GM21390 (cell line): ENCODE data around the gene PERM1.

Experiments used
- ATAC-seq: cut with Tn5 transposase; IDR thresholded peaks from one replicate; pipeline ENCODE4 v1.9.1; 2021; ENCODE audit not compliant: unreplicated experiment

Gene PERM1

GRCh38 chr1:966135-966703 is 15.7 kb downstream of the PERM1 start, which contains the start of gene PLEKHN1:
PLEKHN1 (plus strand) TSS chr1:966482; CDS start chr1:966532, 50 bp downstream.
- peak; percentile 21 for ATAC-seq

DNA sequence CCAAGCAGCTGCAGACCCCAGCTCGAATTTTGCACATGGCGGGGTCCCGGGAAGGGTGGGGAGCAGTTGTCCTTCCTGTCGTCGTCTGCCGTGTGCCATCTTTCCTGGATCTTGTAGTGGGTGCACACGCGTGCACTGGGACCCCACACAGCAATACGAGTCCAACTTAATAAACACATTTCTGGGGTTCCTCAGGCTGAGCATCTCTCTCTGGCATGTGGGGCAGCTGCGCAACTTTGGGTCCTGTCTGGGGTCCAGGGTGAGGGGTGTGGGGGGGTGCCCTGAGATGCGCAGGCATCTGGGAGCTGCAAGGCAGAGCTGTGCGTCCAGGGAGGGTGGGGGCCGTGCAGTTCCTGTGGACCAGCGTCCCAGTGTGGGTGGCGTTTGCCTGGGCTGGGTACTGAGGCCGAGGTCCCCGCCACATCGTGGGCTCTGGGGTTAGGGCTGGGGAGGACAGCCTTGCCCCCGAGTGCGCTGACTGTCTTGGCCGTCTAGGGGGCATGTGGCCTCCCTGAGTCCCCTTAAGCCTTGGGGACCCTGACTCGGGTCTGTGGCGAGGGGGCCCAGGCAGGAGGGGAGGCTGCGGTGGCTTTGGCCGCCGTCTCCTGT is 16.3 kb downstream of the PERM1 start:
- no peak for ATAC-seq

GRCh38 chr1:964691-965525 is 17.0 kb downstream of the PERM1 start:
- no peak for ATAC-seq

GRCh38 chr1:963746-964525 is 18.0 kb downstream of the PERM1 start:
- no peak for ATAC-seq

DNA sequence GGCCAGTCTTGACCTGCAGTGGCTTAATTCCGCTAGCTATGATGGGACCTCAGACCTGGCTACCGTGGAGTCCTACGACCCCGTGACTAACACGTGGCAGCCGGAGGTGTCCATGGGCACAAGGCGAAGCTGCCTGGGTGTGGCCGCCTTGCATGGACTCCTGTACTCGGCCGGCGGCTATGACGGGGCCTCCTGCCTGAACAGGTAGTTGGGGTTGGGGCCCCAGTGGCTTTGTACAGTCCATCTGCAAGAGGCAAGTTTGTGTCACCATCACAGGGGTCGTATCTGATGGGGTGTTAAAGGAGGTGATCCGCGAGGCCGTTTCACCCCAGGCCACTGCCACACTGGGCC is 18.6 kb downstream of the PERM1 start:
- ATAC-seq, result no peak

GRCh38 chr1:962381-963300 is 19.3 kb downstream of the PERM1 start:
- no peak for ATAC-seq

DNA sequence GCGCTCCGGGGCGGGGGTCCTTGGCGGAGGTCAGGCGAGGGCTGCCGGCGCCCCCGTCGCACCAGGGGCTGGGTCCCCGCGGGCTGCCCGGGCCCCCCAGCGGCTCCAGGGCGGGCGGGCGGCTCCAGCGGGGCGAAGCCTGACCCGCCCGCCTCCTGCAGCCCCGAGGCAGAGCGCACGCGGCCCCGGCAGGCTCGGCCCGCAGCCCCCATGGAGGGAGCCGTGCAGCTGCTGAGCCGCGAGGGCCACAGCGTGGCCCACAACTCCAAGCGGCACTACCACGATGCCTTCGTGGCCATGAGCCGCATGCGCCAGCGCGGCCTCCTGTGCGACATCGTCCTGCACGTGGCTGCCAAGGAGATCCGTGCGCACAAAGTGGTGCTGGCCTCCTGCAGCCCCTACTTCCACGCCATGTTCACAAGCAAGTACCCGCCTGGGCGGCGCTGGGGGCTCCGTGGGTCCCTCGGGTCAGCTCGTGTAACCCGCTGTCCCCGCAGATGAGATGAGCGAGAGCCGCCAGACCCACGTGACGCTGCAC is 20.7 kb downstream of the PERM1 start:
- no peak for ATAC-seq

DNA sequence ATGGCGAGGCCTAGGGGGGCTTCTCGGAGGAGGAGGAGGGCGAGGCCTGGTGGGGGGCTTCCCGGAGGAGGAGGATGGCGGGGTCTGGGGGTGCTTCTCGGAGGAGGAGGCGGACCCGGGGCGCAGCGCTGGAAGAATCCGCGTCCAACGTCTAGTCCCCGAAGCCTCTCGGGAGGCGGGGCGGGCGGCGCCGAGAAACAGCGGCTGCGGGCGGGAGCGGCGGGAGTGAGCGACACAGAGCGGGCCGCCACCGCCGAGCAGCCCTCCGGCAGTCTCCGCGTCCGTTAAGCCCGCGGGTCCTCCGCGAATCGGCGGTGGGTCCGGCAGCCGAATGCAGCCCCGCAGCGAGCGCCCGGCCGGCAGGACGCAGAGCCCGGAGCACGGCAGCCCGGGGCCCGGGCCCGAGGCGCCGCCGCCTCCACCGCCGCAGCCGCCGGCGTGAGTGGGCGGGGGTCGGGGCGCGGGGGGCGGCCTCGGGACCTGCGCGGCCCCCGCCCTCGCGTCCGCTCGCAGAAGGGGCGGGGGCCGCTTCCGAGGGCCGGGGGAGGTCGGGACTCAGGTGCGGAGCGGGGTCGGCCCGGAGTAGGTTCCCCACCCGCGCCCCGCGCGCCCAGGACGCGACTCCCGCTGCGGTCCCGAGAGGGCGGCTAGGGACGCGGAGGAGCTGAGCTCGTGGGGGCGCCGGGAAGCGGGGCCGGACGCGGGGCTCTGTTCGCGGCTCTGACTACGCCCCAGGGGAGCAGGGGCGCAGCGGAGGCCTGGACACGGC is 21.3 kb downstream of the PERM1 start, which contains the start of gene KLHL17:
TSS of gene KLHL17 (plus strand) at position 222 of the 769 bp plus-strand sequence. CDS start at position 332, 110 bp downstream.
- peak; percentile 58 for ATAC-seq

- ATAC-seq, result no peak
These were observed 22.0 kb downstream of the PERM1 start for GRCh38 chr1:959731-960362.

DNA sequence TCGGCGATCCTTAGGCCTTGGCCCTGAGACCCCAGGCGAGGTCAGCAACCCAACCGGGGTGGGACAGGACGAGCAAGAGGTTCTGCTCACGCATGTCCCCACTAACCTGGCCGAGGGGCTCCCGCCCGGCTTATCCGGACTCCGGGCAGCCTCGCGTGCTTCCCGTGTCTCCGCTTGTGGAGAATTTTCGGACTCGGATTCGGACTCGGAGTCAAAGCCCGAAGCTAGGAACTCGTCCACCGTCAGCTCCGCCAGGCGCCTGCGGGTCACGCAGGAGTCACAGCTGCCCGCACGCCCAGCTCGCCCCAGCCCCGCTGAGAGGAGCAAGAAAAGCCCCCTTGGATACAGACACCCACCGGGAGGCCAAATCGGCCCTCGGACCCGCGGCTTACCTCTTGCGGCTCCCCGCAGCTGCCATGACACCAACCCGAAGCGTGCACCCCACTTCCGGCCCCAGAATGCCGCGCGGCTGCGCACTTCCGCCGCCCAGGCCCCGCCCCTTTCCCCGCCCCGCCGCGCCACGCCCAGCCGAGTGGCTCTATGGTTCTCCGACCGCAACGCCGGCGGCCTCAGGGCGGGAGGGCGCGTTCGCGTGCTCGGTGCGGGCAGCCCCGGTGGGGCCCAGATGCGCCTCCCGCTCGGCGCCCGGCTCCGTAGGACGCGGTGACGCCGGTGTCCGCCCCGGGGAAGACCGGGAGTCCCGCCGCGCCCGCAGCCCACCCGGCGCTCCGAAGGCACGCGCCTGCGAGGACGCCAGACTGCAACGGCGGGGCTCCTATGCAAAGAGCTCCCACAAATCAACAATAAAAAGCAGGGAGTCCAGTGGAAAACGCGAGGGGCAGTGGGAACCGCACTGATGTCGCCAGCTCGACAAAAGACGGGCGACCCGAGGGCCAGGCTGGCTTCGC is 22.8 kb downstream of the PERM1 start, which contains the start of gene NOC2L:
TSS of gene NOC2L (minus strand) at position 434 of the 908 bp plus-strand sequence. CDS start at position 418, 16 bp downstream.
- ATAC-seq, result no peak

DNA sequence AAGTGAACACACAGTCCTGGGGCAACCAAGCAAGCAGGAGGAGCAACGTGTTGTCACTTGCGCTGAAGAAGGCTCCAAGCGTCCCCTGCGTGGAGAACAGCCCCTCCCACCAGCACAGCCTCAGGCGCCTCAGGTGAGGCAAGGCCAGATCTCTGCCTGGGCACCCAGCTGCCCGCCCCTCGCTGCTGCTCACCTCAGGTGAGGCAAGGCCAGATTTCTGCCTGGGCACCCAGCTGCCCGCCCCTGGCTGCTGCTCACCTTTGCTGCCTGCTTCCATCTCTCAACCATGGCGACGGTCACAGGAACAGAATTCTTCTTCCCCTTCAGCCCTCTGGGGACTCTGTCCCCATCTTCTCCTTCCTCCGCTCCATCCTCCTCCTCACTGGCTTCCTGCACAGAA is 25.3 kb downstream of the PERM1 start:
- ATAC-seq, result no peak

GRCh38 chr1:955474-955873 is 26.4 kb downstream of the PERM1 start:
- no peak for ATAC-seq

- ATAC-seq, result no peak
These were observed 27.0 kb downstream of the PERM1 start for GRCh38 chr1:954927-955326.

DNA sequence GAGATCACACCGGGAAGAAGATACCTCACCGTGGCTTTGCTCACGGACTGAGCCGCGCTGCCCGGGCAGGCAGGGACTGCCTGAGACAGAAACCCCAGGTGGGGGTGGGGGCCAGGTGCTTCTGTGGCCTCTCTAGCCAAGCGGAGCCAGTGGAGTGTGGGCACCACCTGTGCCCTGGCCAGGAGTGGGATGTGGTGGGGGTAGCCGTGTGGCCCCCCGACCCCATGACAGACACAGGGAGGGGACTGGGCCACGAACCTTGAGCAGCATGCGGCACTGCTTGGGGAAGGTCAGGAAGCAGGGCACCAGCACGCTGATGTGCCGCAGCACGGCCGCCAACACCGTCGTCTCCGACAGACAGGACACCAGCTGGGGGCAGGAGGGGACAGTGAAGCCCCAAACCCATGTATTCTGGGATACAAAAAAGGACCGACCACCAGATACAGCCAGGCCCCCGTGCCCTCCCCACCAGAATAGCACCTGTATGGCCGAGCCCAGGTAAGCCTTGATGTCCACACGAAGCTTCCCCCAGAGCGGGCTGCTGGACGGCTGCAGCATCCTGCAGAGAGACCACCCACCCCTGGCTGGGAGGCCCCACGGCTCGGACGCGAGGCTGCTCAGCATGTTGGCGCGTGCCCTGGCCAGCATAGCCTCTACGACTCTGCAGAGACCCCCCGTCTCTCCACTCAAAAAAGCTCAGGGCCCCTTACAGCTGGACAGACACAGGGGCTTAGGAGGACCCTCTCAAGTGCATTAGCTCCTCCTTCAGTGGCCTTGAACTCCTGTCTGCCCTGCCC is 28.2 kb downstream of the PERM1 start:
- no peak for ATAC-seq

DNA sequence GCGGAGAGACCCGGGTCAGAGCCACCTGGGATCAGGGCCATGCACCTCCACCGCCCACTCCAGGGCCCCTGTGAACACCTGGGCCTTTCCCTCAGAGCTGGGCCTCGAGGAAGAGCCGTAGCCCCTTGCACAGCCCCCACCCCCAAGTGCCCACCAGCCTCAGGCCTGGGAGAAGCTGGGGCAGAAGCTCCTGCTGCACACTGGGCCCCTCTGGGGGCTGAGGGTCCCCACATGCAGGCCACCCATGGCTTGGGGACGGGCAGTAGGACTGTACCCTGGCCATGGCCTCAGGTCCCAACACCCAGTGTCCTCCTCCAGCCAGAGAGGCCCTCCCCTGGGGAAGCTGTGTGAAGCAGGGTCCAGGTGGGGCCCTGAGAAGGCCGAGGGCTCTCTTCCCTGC is 29.3 kb downstream of the PERM1 start:
- ATAC-seq, result no peak

DNA sequence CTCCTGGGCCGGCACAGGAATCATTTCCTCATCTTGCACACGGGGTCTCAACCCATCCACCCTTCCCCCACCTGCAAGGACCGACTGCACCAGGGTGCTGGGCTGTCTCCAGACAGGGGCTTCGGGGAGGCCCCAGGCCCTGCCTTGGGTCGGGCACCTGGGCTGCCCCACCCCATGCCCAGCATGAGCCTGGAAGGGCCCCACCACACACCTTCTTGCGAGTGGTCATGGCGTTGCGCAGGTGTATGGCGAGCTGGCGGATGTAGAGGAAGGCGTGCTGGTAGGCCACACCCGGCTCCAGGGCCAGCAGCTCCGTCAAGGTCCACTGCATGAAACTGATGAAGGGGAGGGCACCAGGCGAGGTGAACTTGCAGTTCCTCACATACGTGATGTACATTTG is 29.7 kb downstream of the PERM1 start:
- ATAC-seq, result no peak

DNA sequence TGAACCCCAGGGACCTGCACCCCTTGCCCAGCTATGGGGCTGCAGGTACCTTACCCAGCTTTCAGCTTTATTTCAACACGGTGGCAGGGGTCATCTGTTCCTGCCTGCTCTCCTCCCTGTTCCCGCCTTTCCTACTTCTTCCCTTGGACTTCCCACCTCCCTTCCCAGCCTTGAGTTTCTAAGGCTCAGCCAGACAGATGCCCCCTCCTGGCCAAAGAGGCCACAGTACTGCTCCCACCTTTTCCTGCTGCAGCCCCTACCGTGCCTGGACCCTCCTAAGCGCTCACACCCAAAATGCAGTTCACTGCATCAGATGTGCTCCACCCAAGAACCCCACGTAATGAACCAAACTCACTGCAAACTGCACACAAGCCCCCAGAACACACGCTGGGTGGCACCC is 30.5 kb downstream of the PERM1 start:
- no peak for ATAC-seq
